Neural cell (in vitro differentiated cells): ENCODE measurements around the gene OR1K1.

ENCODE experiments used
- EP300 ChIP-seq: fragments of 450-650 bp; conservative IDR thresholded peaks from 2 replicates; pipeline ENCODE4 v1.6.1; 2014; ENCODE audit warnings: antibody characterized with exemption, mild to moderate bottlenecking, moderate library complexity; ENCODE audit not compliant: poor library complexity, severe bottlenecking
- EZH2 ChIP-seq: fragments of 200-600, 300-800 bp; shearing (Covaris generic), sonication (generic); IDR thresholded peaks from 2 replicates; pipeline ENCODE4 v1.6.1; 2014; ENCODE audit warnings: antibody characterized with exemption, low read length, borderline replicate concordance, mild to moderate bottlenecking; ENCODE audit not compliant: insufficient read depth, poor library complexity, severe bottlenecking
- MXI1 ChIP-seq: fragments of 450-650 bp; conservative IDR thresholded peaks from 2 replicates; pipeline ENCODE4 v1.6.1; 2014; ENCODE audit warnings: antibody characterized with exemption, mild to moderate bottlenecking; ENCODE audit not compliant: poor library complexity, severe bottlenecking
- POLR2AphosphoS5 ChIP-seq: IDR thresholded peaks from 2 replicates; pipeline ENCODE4 v1.6.1; 2012
- RAD21 ChIP-seq: fragments of 450-650 bp; conservative IDR thresholded peaks from 2 replicates; pipeline ENCODE4 v1.6.1; 2014; ENCODE audit warnings: antibody characterized with exemption, mild to moderate bottlenecking, moderate library complexity
- TAF1 ChIP-seq: IDR thresholded peaks from 2 replicates; pipeline ENCODE4 v1.6.1; 2012; ENCODE audit warnings: low read depth
- TF ChIP-seq, protein P1 (sequence below): fragments of 450-650 bp; IDR thresholded peaks from 2 replicates; pipeline ENCODE4 v1.5.1; 2014; ENCODE audit warnings: antibody characterized with exemption, mild to moderate bottlenecking, moderate library complexity; ENCODE audit not compliant: poor library complexity, severe bottlenecking
- TF ChIP-seq, protein P2 (sequence below): IDR thresholded peaks from 2 replicates; pipeline ENCODE4 v1.6.1; 2012; ENCODE audit warnings: borderline replicate concordance

- no peak for TF ChIP-seq POLR2AphosphoS5
- no peak for TF ChIP-seq EZH2
- TF ChIP-seq, protein P1, sequence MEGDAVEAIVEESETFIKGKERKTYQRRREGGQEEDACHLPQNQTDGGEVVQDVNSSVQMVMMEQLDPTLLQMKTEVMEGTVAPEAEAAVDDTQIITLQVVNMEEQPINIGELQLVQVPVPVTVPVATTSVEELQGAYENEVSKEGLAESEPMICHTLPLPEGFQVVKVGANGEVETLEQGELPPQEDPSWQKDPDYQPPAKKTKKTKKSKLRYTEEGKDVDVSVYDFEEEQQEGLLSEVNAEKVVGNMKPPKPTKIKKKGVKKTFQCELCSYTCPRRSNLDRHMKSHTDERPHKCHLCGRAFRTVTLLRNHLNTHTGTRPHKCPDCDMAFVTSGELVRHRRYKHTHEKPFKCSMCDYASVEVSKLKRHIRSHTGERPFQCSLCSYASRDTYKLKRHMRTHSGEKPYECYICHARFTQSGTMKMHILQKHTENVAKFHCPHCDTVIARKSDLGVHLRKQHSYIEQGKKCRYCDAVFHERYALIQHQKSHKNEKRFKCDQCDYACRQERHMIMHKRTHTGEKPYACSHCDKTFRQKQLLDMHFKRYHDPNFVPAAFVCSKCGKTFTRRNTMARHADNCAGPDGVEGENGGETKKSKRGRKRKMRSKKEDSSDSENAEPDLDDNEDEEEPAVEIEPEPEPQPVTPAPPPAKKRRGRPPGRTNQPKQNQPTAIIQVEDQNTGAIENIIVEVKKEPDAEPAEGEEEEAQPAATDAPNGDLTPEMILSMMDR, result no peak
- no peak for TF ChIP-seq TAF1
- TF ChIP-seq RAD21, result no peak
- TF ChIP-seq EP300, result no peak
- TF ChIP-seq, protein P2, sequence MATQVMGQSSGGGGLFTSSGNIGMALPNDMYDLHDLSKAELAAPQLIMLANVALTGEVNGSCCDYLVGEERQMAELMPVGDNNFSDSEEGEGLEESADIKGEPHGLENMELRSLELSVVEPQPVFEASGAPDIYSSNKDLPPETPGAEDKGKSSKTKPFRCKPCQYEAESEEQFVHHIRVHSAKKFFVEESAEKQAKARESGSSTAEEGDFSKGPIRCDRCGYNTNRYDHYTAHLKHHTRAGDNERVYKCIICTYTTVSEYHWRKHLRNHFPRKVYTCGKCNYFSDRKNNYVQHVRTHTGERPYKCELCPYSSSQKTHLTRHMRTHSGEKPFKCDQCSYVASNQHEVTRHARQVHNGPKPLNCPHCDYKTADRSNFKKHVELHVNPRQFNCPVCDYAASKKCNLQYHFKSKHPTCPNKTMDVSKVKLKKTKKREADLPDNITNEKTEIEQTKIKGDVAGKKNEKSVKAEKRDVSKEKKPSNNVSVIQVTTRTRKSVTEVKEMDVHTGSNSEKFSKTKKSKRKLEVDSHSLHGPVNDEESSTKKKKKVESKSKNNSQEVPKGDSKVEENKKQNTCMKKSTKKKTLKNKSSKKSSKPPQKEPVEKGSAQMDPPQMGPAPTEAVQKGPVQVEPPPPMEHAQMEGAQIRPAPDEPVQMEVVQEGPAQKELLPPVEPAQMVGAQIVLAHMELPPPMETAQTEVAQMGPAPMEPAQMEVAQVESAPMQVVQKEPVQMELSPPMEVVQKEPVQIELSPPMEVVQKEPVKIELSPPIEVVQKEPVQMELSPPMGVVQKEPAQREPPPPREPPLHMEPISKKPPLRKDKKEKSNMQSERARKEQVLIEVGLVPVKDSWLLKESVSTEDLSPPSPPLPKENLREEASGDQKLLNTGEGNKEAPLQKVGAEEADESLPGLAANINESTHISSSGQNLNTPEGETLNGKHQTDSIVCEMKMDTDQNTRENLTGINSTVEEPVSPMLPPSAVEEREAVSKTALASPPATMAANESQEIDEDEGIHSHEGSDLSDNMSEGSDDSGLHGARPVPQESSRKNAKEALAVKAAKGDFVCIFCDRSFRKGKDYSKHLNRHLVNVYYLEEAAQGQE, result no peak
- TF ChIP-seq MXI1, result no peak
These were observed 10.5 kb upstream of the OR1K1 start for GRCh38 chr9:122789256-122790046.
